DND-41 (cell line): ENCODE data around the gene NMRK1.

Experiments used
- EZH2 ChIP-seq: IDR thresholded peaks from 3 replicates; pipeline ENCODE4 v1.6.1; 2012; ENCODE audit warnings: borderline replicate concordance, low read depth, mild to moderate bottlenecking, moderate library complexity, low read length, inconsistent platforms; ENCODE audit not compliant: severe bottlenecking
- TF ChIP-seq, protein P1 (sequence below): IDR thresholded peaks from 2 replicates; pipeline ENCODE4 v1.5.1; 2012; ENCODE audit warnings: borderline replicate concordance, low read length, moderate library complexity, mild to moderate bottlenecking; ENCODE audit not compliant: poor library complexity, severe bottlenecking; ENCODE audit errors: extremely low read depth

DNA sequence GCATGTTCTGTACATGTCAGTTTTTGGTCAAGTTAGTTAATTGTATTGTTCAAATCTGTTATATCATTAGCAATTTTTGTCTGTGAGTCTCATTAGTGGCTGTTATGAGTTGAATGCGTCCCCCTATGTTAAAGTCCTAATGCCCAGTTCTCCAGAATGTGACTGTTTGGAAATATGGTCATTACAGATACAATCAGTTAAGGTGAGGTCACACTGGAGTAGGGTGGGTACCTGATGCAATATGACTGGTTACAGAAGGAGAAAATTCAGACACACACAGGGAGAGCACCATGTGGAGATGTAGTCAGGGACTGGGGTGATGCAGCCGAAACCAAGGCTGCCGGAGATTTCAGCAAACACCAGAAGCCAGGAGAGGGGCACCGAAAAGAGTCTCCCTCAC lies 15.1 kb downstream of the NMRK1 start:
- TF ChIP-seq, protein P1, sequence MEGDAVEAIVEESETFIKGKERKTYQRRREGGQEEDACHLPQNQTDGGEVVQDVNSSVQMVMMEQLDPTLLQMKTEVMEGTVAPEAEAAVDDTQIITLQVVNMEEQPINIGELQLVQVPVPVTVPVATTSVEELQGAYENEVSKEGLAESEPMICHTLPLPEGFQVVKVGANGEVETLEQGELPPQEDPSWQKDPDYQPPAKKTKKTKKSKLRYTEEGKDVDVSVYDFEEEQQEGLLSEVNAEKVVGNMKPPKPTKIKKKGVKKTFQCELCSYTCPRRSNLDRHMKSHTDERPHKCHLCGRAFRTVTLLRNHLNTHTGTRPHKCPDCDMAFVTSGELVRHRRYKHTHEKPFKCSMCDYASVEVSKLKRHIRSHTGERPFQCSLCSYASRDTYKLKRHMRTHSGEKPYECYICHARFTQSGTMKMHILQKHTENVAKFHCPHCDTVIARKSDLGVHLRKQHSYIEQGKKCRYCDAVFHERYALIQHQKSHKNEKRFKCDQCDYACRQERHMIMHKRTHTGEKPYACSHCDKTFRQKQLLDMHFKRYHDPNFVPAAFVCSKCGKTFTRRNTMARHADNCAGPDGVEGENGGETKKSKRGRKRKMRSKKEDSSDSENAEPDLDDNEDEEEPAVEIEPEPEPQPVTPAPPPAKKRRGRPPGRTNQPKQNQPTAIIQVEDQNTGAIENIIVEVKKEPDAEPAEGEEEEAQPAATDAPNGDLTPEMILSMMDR: no peak
- TF ChIP-seq EZH2: no peak
